HG02943 (cell line): Measurements from ENCODE around the gene TMEM184C.
A peak's percentile ranks its signal among the peaks of the same experiment; 100 is the strongest.

Source experiments
- ATAC-seq: cut with Tn5 transposase; IDR thresholded peaks from one replicate; pipeline ENCODE4 v1.9.1; 2021; ENCODE audit warnings: mild to moderate bottlenecking, low read depth, moderate library complexity; ENCODE audit not compliant: unreplicated experiment

Gene TMEM184C

GRCh38 chr4:147597561-147597960, 19.6 kb upstream of the TMEM184C start:
- ATAC-seq, result no peak

- no peak for ATAC-seq
Observed at GRCh38 chr4:147599206-147599605, 18.0 kb upstream of the TMEM184C start.

- no peak for ATAC-seq
Observed at GRCh38 chr4:147599769-147600168, 17.4 kb upstream of the TMEM184C start.

GRCh38 chr4:147605499-147605898, 11.7 kb upstream of the TMEM184C start:
- no peak for ATAC-seq

GRCh38 chr4:147607471-147607870, 9.7 kb upstream of the TMEM184C start:
- no peak for ATAC-seq

- ATAC-seq, result no peak
Observed at GRCh38 chr4:147610686-147611085, 6.5 kb upstream of the TMEM184C start.

- peak; percentile 16 for ATAC-seq
Observed at GRCh38 chr4:147616849-147617172, 386 bp upstream of the TMEM184C start.

- peak; percentile 18 for ATAC-seq
Observed at GRCh38 chr4:147617841-147618691, 869 bp downstream of the TMEM184C start.

GRCh38 chr4:147620315-147620714, 3.1 kb downstream of the TMEM184C start:
- ATAC-seq, result no peak

GRCh38 chr4:147625733-147626132, 8.5 kb downstream of the TMEM184C start:
- ATAC-seq, result no peak

GRCh38 chr4:147626903-147627302, 9.7 kb downstream of the TMEM184C start:
- no peak for ATAC-seq

GRCh38 chr4:147628415-147628814, 11.2 kb downstream of the TMEM184C start:
- ATAC-seq, result no peak

- ATAC-seq, result no peak
Observed at GRCh38 chr4:147629783-147630730, 12.9 kb downstream of the TMEM184C start.

- ATAC-seq, result no peak
Observed at GRCh38 chr4:147633113-147633512, 15.9 kb downstream of the TMEM184C start.

- no peak for ATAC-seq
Observed at GRCh38 chr4:147633643-147634042, 16.4 kb downstream of the TMEM184C start.

- ATAC-seq, result no peak
Observed at GRCh38 chr4:147635348-147635747, 18.2 kb downstream of the TMEM184C start.

GRCh38 chr4:147638365-147638764, 21.2 kb downstream of the TMEM184C start:
- ATAC-seq, result no peak

GRCh38 chr4:147638942-147639341, 21.7 kb downstream of the TMEM184C start:
- ATAC-seq, result no peak

GRCh38 chr4:147639388-147639787, 22.2 kb downstream of the TMEM184C start:
- ATAC-seq, result no peak

- no peak for ATAC-seq
Observed at GRCh38 chr4:147640331-147640730, 23.1 kb downstream of the TMEM184C start.

- ATAC-seq, result no peak
Observed at GRCh38 chr4:147643616-147644015, 26.4 kb downstream of the TMEM184C start.
